Stomach (tissue), 9 donors: Measurements from ENCODE around the gene CRY2. TPM values are rescaled to one million over a fixed set of nuclear protein-coding genes. Genes with fewer than 3 reads are reported as not detected.
A peak's percentile ranks its signal among the peaks of the same experiment; 100 is the strongest.

ENCODE experiments used
- DNase-seq, 2 donors: peaks; one replicate each; pipeline versions ENCODE4 v3.0.0 to v3.0.0-alpha.2; 2013 to 2019
- H3K27ac ChIP-seq, 5 donors: fragments of 200-600 bp in 4 of 5; sonication (generic) in 4 of 5; one replicate each; pipeline ENCODE4 v1.5.1; 2013 to 2019; ENCODE audit warnings: mild to moderate bottlenecking in 1 of 5, moderate library complexity in 1 of 5
- H3K27me3 ChIP-seq, 3 donors: fragments of 200-600 bp; sonication (generic); one replicate each; pipeline ENCODE4 v1.5.1; 2017 to 2019; ENCODE audit warnings: mixed run types in 1 of 3
- H3K36me3 ChIP-seq, 4 donors: fragments of 200-600 bp; sonication (generic); 1 replicate in 3 of 4; 2 replicates in 1 of 4; pipeline ENCODE4 v1.5.1; 2016 to 2019
- H3K4me1 ChIP-seq, 4 donors: fragments of 200-600 bp; sonication (generic); one replicate each; pipeline ENCODE4 v1.5.1; 2016 to 2019
- H3K4me3 ChIP-seq, 4 donors: fragments of 200-600 bp; sonication (generic) in 3 of 4; one replicate each; pipeline ENCODE4 v1.5.1; 2016 to 2019; ENCODE audit warnings: mild to moderate bottlenecking in 1 of 4
- H3K9me3 ChIP-seq, 4 donors: fragments of 200-600 bp; sonication (generic); one replicate each; pipeline ENCODE4 v1.5.1; 2016 to 2019
- EP300 ChIP-seq: sonication (generic); formaldehyde crosslinking; IDR thresholded peaks from one replicate; pipeline ENCODE4 v1.6.1; 2017; ENCODE audit warnings: antibody characterized with exemption
- POLR2A ChIP-seq, 4 donors: fragments of 450-650 bp; IDR thresholded peaks; one replicate each; pipeline ENCODE4 v1.6.1; 2016; ENCODE audit warnings: antibody characterized with exemption in 4 of 4, control low read depth in 2 of 4, mild to moderate bottlenecking in 1 of 4, moderate library complexity in 1 of 4
- POLR2AphosphoS5 ChIP-seq, 3 donors: sonication (generic); formaldehyde crosslinking; IDR thresholded peaks; one replicate each; pipeline ENCODE4 v1.6.1; 2016; ENCODE audit warnings: antibody characterized with exemption in 3 of 3
- WGBS, 5 donors: extraction: QIAGEN DNeasy Blood & Tissue Kit in 3 of 5; methylation state at CpG; one replicate each; pipeline versions ENCODE4 v1.1.5 to v1.1.7; 2013 to 2018; 5-methylcytosine and 5-hydroxymethylcytosine counted together
- intact Hi-C: fragments of 100-400 bp; cut with DNase I; formaldehyde crosslinking; loops from one replicate; pipeline ENCODE4 v1.15.1; 2023; ENCODE audit warnings: low total_unique reads
- polyA plus RNA-seq, 3 donors: library from polyadenylated mRNA; stranded (reverse); fragments of 200-250 nt; gene quantifications; one replicate each; pipeline ENCODE4 v1.2.3, GENCODE V29; 2013
- total RNA-seq, 5 donors: library from RNA; depleted of rRNA; stranded (reverse); fragments of >200 nt; gene quantifications; one replicate each; pipeline versions ENCODE4 v1.1.0 to v1.2.3, GENCODE V29; 2014 to 2016
- TF ChIP-seq, protein P1 (sequence below), 7 experiments: fragments of 450-650 bp in 4 of 7; fragments of 200-600 bp in 3 of 7; sonication (generic) in 3 of 7; IDR thresholded peaks; one replicate each; pipeline ENCODE4 v1.5.1; 2016 to 2019; ENCODE audit warnings: antibody characterized with exemption in 7 of 7, control low read depth in 2 of 7, mild to moderate bottlenecking in 1 of 7
- donor health status: healthy with polysubstance abuse.
- donor health status: Bipolar disorder and iron deficiency.
- donor health status: healthy.

The CRY2 gene
- total and polyA plus RNA-seq, 8 donors = 8.2 to 45.9 (median 27.2) TPM

DNA sequence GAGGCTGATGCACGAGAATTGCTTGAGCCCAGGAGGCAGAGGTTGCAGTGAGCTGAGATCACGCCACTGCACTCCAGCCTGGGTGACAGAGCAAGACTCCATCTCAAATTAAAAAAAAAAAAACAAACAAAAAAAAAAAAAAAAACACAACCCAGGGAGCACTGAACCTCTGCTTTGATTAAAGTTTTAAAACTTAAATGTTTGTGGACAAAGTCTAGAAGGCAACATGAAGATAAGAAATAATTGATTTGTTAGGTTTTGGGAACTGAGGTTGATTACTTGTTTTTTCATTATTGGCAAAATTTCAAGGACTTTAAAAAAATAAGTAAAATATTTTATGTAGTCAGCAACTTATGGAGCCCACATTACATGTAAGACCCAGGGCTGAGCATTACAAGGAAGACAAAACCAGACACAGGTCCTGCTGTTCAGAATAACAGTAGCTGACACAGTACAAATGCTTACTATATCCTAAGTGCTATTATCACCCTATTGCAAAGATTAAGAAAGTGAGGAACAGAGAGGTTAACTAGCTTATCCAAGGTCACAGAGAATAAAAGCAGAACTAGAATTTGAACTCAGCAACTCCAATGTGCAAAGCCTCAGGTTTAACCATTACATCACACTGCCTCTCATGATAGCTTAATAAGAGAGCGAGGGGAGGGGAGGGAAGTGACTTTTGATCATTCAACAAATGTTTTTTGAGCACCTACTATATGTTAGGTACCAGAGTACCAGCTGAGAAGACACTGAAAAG lies 2.3 kb upstream of the CRY2 start:
- 77 to 90% (median 79%) methylated on average over 3 of the region's 3 CpGs for WGBS, 5 donors
- no peaks in the 10 kb centered on the region for H3K27me3 ChIP-seq
- H3K4me1 ChIP-seq = peaks cover 23 to 50% (median 34%) of the 10 kb centered on the region in 4 donors
- intact Hi-C loops = no loop called here
- peak overlapping the region in 1 of 5 donors; percentile 95 for H3K27ac ChIP-seq
- DNase-seq = no peak
- TF ChIP-seq POLR2AphosphoS5 (IDR thresholded peaks at IDR 0.05) (no peak), POLR2A (IDR thresholded peaks at IDR 0.05) (no peak), EP300 (no peak)
- TF ChIP-seq, protein P1, sequence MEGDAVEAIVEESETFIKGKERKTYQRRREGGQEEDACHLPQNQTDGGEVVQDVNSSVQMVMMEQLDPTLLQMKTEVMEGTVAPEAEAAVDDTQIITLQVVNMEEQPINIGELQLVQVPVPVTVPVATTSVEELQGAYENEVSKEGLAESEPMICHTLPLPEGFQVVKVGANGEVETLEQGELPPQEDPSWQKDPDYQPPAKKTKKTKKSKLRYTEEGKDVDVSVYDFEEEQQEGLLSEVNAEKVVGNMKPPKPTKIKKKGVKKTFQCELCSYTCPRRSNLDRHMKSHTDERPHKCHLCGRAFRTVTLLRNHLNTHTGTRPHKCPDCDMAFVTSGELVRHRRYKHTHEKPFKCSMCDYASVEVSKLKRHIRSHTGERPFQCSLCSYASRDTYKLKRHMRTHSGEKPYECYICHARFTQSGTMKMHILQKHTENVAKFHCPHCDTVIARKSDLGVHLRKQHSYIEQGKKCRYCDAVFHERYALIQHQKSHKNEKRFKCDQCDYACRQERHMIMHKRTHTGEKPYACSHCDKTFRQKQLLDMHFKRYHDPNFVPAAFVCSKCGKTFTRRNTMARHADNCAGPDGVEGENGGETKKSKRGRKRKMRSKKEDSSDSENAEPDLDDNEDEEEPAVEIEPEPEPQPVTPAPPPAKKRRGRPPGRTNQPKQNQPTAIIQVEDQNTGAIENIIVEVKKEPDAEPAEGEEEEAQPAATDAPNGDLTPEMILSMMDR (IDR thresholded peaks at IDR 0.05) = no peak
- H3K36me3 ChIP-seq = no peaks in the 10 kb centered on the region
- no peaks in the 10 kb centered on the region for H3K9me3 ChIP-seq
- no peak overlapping the region for H3K4me3 ChIP-seq

DNA sequence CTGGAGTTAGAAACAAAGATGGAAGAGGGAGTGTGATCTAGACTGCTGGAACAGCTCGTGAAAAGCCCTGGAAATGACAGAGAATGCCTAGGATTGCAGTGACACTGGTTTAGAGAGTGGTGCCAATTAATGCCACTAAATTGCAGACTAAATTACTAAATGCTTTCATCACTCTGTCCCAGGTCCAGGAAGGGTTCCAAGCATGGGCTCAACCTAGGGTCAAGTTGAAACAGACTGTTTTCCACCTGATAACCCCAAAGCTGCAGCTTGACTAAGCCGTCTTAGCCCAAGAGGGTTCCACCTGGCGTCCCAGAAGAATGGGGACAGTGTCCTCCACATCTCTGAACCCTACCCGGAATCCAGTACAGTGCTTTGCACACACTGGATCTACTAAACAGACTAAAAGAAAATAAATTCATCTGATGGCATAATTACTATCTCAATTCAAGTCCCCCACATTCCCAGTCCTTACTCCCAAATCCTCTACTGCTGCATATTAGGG lies 1.1 kb upstream of the CRY2 start:
- Histone ChIP-seq H3K36me3 (no peaks in the 10 kb centered on the region), H3K27me3 (no peaks in the 10 kb centered on the region), H3K4me1 (peaks cover 34 to 62% (median 46%) of the 10 kb centered on the region in 4 donors), H3K27ac (peak overlapping the region; percentile 88 to 97 (median 95)), H3K9me3 (no peaks in the 10 kb centered on the region), H3K4me3 (no peak overlapping the region)
- TF ChIP-seq EP300 (no peak), POLR2A (IDR thresholded peaks at IDR 0.05) (no peak), POLR2AphosphoS5 (IDR thresholded peaks at IDR 0.05) (no peak)
- TF ChIP-seq, protein P1 (IDR thresholded peaks at IDR 0.05) = no peak
- intact Hi-C loops = no loop called here
- WGBS, 5 donors = 78 to 83% (median 81%) methylated on average over 4 of the region's 4 CpGs
- no peak for DNase-seq

DNA sequence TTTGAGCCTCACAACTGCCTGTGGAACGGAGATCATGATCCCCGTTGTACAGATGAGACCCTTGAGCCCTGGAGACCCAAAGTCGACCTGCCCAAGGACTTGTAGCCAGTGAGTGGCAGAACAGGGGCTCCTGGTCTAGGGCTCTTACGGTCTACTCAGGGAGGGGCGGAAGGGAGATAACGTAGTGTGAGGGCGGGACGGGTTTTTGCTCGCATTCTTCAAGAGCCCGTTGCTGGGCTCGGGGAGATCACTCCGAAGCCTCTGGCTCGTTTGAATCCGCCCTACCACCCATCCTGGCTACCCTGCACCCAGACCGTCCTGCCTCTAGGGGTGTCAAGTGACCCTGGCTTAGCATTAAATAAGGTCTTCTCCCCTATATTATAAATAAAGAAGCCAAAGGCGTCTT lies 639 bp downstream of the CRY2 start:
- peak; percentile 66 to 90 for DNase-seq
- intact Hi-C loops = no loop called here
- Histone ChIP-seq H3K36me3 (no peaks in the 10 kb centered on the region), H3K4me3 (peak overlapping the region; percentile 66 to 91 (median 76)), H3K9me3 (no peaks in the 10 kb centered on the region), H3K27me3 (no peaks in the 10 kb centered on the region), H3K4me1 (peaks cover 50 to 77% (median 62%) of the 10 kb centered on the region in 4 donors), H3K27ac (peak overlapping the region; percentile 95 to 99 (median 97))
- 0 to 1% (median 1%) methylated on average over 7 to 16 of the region's 16 CpGs for WGBS, 5 donors
- TF ChIP-seq EP300 (no peak), POLR2AphosphoS5 (IDR thresholded peaks at IDR 0.05) (peak in 2 of 3 donors; percentile 22 to 60)

DNA sequence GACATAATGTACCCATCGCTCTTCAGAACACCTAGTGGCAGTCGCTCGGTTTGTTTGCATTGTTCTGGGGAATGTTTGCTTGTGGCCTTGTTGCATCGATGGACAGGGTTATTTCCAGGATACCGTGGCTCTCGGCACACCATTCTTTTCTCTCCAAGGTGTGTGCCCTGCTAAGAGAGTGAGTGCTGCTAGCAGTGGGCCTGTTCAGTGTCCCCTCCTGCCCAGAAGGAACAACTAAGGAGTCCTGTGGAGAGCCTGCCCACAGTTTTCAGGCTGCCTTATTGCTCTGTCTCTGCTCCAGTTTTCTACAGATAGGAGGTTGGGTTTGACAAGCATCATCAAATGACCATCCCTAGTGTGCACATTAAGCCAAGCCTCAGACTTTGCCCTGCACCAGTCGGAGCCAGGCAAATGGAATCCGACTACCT lies 1.4 kb downstream of the CRY2 start:
- Histone ChIP-seq H3K27ac (peak overlapping the region; percentile 56 to 97 (median 95)), H3K4me3 (peak overlapping the region; percentile 66 to 91 (median 76)), H3K4me1 (peaks cover 52 to 77% (median 66%) of the 10 kb centered on the region in 4 donors), H3K9me3 (no peaks in the 10 kb centered on the region), H3K36me3 (peaks cover 0 to under 1% (median 0%) of the 10 kb centered on the region in 4 donors), H3K27me3 (no peaks in the 10 kb centered on the region)
- DNase-seq = peak; percentile 60 to 68
- TF ChIP-seq POLR2AphosphoS5 (IDR thresholded peaks at IDR 0.05) (peak in 2 of 3 donors; percentile 48 to 55), POLR2A (IDR thresholded peaks at IDR 0.05) (no peak)
- TF ChIP-seq, protein P1 (IDR thresholded peaks at IDR 0.05) = peak in 1 of 7 experiments; percentile 17
- intact Hi-C loops = no loop called here
- 21 to 38% (median 31%) methylated on average over 8 of the region's 8 CpGs for WGBS, 5 donors
